ENCODE results near the gene YAP1.

YAP1 gene

DNA sequence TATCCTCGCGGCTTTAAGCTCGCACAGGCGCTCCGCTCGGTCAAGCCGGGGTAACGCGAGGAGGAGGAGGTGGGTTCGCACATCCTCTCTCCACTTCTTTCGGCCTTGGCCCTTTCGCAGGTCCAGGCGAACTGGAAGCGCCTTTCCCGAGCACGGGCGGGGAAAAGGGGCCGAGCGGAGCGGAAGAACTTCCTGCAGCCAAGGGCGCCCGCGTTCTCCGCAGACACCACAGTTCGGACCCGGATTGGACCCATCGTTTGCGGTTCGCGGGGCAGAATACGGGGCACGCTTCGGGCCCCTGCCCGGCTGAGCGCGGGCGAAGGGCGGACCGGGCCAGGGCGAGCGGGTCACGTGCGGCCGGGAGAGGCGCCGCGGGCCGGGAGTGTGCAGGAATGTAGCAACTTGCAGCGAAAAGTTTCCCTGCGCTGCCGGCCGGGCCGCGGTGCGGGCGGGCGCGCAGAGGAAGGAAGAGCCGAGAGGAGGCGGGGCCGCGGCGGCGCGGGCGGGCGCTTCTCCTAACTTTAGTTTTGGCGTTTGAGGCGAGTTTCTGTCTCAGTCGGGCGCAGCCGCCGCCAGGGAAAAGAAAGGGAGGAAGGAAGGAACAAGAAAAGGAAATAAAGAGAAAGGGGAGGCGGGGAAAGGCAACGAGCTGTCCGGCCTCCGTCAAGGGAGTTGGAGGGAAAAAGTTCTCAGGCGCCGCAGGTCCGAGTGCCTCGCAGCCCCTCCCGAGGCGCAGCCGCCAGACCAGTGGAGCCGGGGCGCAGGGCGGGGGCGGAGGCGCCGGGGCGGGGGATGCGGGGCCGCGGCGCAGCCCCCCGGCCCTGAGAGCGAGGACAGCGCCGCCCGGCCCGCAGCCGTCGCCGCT, at the start of gene YAP1:
TSS of gene YAP1 (plus strand) at position 552 of the 865 bp plus-strand sequence. CDS start 402 bp downstream, outside the sequence.
- DNase-seq, result no peak

DNA sequence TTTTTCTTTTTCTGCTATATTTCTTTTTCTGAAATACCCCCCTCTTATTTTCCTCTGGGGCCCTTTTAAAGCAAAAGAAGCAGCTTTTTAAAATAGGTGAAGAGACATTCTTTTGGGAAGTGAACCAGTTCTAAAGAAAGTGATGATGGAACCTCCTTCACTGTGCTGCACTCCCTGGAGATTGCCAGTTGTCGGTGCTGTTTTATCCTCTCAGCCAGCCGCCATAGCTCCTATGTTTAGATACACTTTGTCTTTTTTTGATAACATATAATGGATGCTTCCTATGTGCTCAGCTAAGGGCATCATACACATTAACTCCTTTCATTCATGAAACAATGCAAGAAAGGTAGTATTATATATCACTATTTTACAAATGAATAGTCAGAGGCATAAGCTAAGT, 49.0 kb upstream of the YAP1 start:
- no peak for DNase-seq

- no peak for DNase-seq
Measured at GRCh38 chr11:102062106-102062505, 48.1 kb upstream of the YAP1 start.

DNA sequence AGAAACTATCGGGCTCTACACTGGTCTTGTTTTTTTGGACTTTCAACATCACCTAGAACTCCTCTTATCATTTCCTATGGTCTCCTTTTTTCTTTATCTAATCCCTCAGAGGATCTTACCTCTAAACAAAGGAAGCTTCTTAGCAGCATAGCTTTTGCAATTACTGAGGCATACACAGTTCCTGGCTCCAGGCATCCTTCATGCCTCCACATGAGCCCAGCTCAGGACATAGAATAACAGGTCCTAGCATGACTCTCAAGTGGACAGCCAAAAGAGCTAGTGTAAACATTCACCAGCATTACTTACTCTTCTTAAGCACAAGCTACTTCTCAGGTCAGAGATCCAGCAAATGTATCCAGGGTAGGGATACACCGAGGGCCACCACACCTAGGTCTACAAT, 45.9 kb upstream of the YAP1 start:
- no peak for DNase-seq

DNA sequence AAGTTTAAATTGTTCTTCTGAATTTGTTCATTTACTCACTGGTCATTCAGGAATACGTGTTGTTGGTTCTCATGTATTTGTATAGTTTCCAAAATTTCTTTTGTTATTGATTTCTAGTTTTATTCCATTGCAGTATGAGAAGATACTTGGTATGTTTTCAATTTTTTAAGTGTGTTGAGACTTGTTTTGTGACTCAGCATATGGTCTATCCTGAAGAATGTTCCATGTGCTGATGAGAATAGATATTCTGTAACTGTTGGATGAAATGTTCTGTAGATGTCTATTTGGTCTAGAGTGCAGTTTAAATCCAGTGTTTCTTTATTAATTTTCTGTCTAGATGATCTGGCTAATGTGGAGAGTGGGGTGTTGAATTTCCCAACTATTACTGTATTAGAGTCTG, 39.5 kb upstream of the YAP1 start:
- no peak for DNase-seq

DNA sequence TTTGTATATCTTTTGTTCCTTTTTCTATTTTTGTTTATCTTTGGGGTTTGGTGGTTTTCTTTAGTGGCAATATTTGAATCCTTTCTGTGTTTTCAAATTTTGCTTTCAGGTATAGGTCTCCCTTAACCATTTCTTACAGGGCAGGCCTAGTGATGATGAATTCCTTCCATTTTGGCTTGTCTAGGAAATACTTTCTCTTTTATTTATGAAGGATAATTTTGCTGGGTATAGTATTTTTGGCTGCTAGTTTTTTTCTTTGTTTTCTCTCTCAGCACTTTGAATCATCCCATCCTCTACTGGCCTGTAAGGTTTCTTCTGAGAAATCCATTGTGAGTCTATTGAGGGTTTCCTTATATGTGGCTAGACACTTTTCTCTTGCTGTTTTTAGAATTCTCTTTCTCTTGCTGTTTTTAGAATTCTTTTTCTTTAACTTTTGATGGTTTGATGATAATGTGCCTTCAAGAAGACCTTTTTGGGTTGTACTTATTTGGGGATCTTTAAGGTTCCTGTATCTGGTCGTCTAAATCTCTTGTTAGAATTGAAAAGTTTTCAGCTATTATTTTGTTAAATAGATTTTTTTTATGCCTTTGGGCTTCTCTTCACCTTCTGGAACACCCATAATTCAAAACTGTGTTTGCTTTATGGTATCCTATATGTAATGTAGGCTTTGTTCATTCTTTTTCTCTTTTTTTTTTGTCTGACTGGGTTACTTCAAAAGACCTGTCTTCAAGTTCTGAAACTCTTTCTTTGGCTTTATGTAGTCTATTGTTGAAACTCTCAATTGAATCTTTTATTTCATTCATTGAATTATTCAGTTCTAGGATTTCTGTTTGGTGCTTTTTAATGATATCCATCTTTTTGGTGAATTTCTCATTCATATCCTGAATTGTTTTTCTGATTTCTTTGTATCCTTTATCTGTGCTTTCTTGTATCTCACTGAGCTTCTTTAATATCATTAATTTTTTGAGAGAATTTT, 38.5 kb upstream of the YAP1 start:
- DNase-seq, result no peak

- DNase-seq, result no peak
Measured at GRCh38 chr11:102073253-102073652, 37.0 kb upstream of the YAP1 start.

GRCh38 chr11:102079625-102080024, 30.6 kb upstream of the YAP1 start:
- DNase-seq, result no peak

DNA sequence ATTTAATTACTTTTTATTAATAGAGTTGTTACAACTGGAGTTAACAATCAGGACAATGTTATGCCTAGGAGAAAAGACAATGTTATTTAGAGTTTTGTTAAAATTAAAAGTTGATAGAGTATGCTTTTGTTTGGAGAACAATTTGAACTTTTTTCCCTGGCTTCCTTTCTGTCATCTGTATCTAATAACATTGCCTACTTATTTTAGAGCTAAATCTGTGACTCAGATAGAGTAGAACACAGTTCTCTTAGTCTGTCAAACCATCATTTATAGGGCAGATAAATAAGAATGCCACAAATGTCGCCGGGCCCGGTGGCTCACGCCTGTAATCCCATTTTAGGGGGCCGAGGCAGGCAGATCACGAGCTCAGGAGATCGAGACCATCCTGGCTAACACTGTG, 28.9 kb upstream of the YAP1 start:
- no peak for DNase-seq

DNA sequence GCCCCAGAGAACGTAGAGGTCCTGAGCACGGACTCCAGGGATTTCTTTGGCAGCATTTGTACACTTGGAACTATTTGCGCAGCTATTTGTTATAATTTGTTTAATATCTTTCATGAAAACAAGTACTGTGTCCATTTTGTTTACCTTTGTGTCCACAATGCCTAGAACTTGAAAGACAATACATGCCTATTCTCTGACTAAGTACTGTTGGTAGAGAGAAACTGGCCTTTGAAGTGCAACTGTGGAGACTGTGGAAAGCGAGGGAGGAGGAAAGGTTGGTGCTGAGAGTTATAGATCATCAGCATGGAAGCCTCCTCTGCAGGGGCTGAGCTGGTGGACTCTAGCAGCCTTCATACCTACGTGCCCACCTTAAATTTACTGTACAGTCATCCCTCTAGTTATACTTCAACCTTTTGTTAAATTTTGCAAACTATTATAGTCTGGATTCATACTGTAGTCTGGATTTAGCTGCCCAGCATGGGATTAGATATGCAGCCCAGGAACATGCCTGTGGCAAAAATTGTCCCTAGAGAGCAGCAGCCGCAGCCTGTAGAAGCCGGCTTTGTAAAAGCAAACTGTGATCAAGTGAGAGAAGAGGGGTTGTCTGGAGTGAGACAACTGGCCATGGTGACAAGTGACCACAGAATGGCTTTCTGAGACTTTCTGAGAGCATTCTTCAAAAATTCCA, 24.2 kb upstream of the YAP1 start:
- DNase-seq, result no peak

- no peak for DNase-seq
Measured at GRCh38 chr11:102097186-102097585, 13.1 kb upstream of the YAP1 start.

DNA sequence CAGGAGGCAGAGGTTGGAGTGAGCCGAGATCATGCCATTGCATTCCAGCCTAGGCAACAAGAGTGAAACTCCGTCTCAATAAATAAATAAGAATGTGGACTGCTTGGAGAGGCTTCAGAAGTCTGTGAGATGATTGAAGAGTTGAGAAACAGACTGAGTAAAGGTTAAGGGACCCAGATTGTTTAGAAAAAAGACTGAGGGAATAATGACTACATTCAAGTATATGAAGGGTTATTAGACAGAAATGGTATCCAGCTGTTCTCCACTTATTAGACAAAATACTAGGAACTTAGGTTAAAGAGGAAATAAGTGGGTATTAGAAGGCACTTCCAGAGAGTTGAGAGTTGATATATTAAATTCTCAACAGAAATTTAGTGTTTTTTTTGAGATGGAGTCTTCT, 10.5 kb upstream of the YAP1 start:
- no peak for DNase-seq

- no peak for DNase-seq
Measured at GRCh38 chr11:102108734-102109440, 1.4 kb upstream of the YAP1 start.

- no peak for DNase-seq
Measured at GRCh38 chr11:102110761-102111010, 439 bp downstream of the YAP1 start.

DNA sequence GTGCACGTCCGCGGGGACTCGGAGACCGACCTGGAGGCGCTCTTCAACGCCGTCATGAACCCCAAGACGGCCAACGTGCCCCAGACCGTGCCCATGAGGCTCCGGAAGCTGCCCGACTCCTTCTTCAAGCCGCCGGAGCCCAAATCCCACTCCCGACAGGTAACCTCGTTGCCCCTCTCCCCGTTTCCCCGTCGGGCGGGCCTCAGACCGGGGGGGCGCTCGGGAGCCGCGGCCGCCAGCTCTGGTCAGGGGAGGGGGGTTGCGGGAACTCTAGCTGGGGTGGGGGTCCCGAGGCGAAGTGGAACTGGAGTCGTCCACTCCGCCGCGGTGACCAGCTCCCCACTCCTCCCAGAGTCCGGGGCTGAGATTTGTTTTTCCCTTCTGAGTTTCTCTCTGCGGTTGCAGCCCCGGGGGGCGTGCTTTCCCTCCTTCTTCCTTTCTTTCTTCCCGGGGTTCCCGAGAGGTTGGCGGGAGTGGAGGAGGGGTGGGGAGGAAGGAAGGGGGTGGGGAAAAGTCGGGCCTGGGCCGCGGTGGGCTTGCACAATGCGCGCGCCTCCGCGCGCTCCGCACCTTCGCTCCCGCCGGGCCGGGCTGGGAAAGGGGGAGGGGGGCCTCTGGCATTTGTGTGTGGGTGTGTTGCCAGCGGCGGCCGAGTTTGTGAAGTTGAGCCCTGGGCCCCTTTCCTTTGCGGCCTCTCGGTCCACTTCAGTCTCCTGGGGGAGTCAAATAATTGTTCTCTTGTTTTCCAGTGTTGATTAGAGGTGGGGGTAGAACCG, 952 bp downstream of the YAP1 start:
- no peak for DNase-seq

- no peak for DNase-seq
Measured at GRCh38 chr11:102111787-102112508, 1.7 kb downstream of the YAP1 start.

DNA sequence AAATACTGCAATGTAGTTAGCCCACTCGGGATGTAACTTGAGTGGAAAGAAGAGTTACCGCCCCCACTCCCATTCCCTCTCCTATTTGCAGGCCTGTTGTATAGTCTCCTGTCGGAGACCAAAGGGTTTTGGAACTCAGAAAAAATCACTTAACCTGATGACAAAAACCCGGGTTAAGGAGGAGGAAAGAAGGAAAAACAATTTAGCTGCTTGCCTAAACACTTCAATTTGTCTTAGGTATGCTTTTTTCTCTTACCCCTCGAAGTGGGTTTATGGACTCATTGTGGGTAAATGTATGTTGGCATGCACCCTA, 2.2 kb downstream of the YAP1 start:
- no peak for DNase-seq

GRCh38 chr11:102114032-102114431, 3.8 kb downstream of the YAP1 start:
- no peak for DNase-seq

DNA sequence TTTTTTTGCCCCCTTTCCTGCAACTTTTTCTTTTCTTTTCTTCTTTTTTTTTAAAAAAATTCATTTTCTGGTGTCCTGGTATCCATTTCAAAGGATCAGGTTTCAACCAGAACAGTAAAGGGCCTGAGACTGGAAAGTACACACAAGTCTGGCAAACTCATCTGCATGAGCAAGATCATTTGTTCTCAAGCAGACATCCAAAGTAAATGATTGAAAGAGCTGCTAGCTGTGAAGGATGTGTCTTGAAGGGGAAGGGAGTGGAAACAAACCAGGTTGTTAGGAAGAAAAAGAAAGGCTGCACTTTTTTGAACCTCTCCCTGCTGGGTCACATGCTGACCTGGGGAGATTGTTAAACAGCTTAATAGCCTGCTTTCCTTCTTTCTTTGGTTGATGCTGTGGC, 5.3 kb downstream of the YAP1 start:
- no peak for DNase-seq

- no peak for DNase-seq
Measured at GRCh38 chr11:102116453-102117205, 6.4 kb downstream of the YAP1 start.
